GM21526 (cell line): ENCODE measurements around the gene IRF1.
"Not testable (repeated sequence)": the region's sequence is repeated elsewhere in the genome, so short reads cannot be mapped to it uniquely, and the experiment has no call there.

ENCODE experiments used
- ATAC-seq: cut with Tn5 transposase; IDR thresholded peaks from one replicate; pipeline ENCODE4 v1.9.1; 2021; ENCODE audit warnings: moderate library complexity; ENCODE audit not compliant: unreplicated experiment, low FRiP score

IRF1 gene

GRCh38 chr5:132490484-132491367, at the start of gene IRF1:
TSS of gene IRF1 (minus strand) at chr5:132490773. CDS start at chr5:132489478, 1,295 bp downstream.
- ATAC-seq = peak; percentile 79

DNA sequence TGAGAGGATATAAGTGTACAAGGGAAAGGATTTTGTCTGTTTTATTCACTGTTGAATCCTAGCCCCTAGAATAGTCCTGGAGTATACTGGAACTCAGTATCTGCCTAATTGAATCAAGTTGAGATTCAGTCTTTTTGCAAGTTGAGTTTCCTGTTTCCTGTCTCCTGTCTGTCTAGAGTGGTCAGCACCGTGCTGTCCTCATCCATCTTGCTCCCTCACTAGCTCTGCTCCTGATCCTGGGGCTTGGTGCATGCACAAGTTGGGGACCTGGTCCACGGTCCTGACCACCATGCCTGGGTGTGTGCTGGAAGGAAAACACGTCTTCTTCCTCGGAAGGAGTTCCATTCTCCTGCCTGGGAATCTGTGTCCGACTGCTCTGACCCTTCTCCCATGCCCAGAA, 49.6 kb upstream of the IRF1 start:
- no peak for ATAC-seq

- ATAC-seq = no peak
Observed at GRCh38 chr5:132539716-132540115, 49.1 kb upstream of the IRF1 start.

DNA sequence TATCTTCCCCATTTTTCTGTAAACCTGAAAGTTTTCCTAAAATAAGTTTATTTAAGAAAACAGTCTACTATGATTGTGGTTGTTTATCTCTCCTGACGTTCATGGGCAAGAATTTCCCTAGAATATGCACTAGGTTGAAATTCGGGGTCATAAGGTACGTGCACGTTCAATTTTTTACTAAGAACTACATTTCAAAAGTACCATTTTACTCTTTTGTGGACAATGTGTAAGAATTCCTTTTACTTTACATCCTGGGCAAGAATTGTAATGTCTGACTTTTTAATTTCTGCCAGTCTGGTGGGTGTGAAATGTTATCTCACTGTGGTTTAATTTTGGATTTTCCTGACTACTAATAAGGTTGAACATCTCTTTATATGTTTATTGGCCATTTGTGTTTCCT, 40.4 kb upstream of the IRF1 start:
- no peak for ATAC-seq

DNA sequence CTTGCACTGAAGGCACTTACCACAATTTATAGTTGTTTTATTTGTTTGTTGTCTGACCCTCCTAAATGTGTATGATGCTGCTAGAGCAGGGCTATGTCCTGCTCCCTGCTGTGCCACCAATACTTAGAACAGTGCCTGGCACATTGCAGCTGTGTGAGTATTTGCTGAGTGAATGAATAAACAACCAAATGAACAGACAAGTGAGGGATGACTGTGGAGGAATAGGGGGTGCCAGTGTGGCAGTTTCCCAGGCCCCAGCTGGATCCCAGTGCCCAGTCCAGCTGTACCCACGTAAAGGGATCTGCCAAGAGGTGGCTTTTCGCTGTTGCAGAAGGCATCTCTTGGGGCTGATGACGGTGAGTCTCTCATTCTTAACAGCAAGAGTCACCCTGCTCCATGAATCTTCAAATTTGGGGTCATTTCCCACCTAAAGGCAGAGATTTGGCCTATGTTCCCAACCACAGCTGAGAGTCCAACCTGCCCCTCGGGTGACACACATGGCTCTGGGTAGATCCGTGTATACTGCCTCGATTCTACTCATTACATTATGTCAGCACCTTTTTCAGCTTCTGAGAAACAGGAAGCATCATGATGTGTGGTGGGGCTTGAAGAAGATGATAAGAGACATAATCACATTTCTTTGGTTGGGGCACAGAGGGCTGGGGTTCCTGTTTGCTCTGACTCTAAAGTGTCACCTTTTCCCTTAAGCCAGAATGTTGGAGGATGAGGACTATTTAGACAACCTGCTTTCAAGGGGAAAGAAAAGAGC, 38.5 kb upstream of the IRF1 start:
- ATAC-seq = no peak

DNA sequence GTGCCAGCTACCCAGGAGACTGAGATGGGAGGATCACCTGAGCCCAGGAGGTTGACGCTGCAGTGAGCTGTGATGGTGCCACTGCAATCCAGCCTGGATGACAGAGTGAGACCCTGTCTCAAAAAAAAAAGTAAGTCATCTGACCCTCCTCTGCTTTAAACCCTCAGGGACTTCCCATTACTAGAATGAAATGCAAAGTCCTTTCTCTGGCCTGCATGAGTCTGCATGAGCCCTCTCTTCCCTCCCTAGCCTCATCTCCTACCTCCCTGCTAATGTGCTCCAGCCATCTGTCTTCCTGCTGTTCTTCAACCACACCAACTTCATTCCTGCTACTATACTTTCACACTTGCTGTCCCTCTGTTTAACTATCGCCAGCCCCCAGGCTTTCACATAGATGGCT, 37.4 kb upstream of the IRF1 start:
- no peak for ATAC-seq

DNA sequence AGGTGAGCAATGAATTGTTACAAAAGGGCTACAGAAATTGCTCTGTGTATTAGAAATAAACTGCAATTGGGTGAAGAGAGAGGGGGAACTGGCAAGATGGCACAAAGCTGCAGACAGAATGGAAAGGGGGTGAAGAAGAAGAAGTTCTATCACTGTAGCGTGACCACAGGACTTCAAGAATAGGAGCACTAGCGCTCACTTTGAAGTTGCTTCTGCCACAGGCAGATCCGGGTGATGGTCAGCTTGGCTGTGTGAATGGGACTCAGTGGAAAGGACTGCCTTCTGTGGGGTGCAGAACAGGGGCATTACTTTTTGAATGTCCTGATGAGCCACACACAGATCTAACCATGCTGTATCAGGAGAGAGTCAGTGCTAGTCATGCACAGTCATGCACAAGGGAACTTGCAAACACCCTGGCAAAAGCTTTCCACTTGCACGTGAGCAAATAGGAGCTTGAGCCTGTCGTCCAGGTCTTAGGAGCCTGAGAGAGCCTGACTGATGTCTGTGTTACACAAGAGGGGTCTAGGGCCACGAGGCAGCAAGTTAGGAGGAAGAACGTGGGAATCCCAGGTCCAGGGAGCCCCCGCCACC, 36.5 kb upstream of the IRF1 start:
- peak; percentile 15 for ATAC-seq

GRCh38 chr5:132526290-132526973, 35.9 kb upstream of the IRF1 start:
- ATAC-seq = peak; percentile 42

DNA sequence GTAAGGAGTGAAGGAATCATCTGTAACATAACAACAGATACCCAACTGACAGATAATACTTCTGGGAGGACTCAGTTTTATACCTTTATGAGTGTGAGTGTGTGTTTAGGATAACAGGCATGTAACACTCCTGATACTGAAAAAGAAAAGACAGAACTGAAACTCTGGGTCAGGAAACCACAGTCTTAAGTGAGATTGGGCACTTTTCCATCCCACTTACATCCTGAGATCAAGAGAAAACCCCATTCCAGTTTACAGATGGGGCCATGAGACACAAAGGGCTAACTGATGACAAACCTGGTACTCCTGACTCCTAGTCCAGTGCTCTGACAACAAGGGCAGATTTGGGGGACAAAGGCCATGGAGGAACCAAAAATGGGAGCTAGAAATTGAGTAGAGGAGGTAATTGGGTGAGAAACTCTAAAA, 34.7 kb upstream of the IRF1 start:
- peak; percentile 66 for ATAC-seq

GRCh38 chr5:132524877-132525276, 34.3 kb upstream of the IRF1 start:
- ATAC-seq = not testable (repeated sequence)

- ATAC-seq = not testable (repeated sequence)
Observed at GRCh38 chr5:132522067-132522466, 31.5 kb upstream of the IRF1 start.

- not testable (repeated sequence) for ATAC-seq
Observed at GRCh38 chr5:132513618-132514336, 23.2 kb upstream of the IRF1 start.

GRCh38 chr5:132510076-132510475, 19.5 kb upstream of the IRF1 start:
- ATAC-seq = no peak

DNA sequence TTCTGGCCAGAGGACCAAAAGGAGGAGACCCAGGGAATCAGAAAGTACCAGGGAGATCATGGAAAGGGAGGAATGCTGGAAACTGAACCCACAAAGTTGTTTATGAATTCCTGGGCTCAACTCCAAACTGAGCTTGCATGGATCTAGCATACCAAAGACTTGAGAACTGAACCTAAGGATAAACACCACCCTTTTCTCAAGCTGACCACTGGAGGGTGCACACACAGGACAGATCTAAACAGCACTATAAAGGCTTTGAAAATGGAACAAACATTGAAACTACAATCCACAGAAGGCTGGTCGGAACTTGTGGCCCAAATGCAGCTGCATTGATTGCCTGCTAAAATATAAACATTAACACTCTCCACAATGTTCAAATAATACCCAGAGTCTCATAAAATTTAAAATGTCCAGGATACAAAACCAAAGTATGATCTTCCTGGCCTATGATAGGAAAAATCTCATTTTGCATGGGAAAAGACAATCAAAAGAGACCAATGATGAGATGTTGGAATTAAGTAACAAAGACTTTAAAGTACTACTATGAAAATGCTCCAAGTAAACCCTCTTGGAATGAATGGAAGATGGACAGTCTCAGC, 15.6 kb upstream of the IRF1 start:
- no peak for ATAC-seq

DNA sequence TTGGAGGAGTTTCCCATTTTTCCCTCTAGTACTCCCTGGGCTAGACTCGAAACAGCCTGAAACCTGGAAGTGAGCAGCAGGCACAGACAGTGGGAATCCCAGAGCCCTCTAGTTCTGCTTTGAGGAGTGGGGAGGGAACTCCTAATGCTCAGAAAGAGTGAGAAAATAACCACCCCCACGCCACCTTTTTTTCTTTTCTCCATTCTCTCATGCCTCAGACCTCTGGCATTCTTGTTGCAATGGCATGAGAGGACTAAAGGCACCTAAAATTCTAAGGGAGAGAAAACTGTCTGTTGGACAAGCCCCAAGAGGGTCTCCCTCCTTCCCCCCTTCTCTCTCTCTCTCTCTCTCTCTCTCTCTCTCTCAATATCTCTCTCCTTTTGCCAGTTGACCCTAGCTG, 15.1 kb upstream of the IRF1 start:
- no peak for ATAC-seq

- ATAC-seq = no peak
Observed at GRCh38 chr5:132504746-132505145, 14.2 kb upstream of the IRF1 start.

DNA sequence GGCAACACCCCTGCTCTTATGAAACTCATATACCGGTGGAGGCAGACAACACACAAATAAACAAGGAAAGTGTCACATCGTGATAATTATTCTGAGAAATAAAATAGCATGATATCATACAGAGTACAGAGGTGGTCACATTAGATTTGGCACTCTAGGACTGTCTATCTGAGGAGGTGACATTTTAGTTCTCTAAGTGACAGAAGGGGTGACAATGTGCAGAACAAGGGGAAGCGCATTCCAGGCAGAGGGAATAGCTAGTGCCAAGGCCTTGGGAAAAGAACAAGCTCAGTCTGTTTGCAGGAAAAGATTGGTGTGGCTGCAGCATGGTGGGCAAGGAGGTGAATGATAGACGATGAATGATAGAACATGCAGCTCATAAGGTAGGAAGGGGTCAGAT, 12.7 kb upstream of the IRF1 start:
- ATAC-seq = no peak

GRCh38 chr5:132501961-132502931, 11.7 kb upstream of the IRF1 start:
- no peak for ATAC-seq

DNA sequence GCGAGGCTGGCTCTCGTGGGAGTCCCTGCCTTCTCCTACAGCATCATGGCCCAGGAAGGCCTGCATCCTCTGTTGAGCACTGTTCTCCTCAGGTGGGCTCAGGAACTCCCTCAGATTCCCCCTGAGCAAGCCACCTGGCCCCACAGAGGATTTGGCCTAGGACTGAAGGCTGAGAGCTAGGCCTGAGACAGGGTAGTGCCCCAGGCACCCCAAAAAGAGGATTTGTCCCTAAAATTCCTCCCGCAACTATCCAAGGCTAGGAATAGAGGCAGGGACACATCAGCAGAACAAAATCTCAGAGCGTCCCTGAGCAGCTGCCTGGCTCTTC, 11.0 kb upstream of the IRF1 start:
- no peak for ATAC-seq
